ENCODE results near the gene CBL.

The CBL gene

DNA sequence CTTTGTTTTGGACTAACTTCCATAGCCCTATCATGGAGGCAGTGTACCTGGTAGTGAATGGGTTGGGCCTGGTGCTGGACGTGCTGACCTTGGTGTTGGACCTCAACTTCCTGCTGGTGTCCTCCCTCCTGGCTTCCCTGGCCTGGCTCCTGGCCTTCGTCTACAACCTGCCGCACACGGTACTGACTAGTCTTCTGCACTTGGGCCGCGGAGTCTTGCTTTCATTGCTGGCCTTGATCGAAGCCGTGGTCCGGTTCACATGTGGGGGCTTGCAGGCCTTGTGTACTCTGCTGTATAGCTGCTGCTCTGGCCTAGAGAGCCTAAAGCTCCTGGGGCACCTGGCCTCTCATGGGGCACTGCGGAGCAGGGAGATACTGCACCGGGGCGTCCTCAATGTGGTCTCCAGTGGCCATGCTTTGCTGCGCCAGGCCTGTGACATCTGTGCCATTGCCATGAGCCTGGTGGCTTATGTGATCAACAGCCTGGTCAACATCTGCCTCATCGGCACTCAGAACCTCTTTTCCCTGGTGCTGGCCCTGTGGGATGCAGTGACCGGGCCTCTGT, 129.0 kb downstream of the CBL start:
- no peak for DNase-seq

DNA sequence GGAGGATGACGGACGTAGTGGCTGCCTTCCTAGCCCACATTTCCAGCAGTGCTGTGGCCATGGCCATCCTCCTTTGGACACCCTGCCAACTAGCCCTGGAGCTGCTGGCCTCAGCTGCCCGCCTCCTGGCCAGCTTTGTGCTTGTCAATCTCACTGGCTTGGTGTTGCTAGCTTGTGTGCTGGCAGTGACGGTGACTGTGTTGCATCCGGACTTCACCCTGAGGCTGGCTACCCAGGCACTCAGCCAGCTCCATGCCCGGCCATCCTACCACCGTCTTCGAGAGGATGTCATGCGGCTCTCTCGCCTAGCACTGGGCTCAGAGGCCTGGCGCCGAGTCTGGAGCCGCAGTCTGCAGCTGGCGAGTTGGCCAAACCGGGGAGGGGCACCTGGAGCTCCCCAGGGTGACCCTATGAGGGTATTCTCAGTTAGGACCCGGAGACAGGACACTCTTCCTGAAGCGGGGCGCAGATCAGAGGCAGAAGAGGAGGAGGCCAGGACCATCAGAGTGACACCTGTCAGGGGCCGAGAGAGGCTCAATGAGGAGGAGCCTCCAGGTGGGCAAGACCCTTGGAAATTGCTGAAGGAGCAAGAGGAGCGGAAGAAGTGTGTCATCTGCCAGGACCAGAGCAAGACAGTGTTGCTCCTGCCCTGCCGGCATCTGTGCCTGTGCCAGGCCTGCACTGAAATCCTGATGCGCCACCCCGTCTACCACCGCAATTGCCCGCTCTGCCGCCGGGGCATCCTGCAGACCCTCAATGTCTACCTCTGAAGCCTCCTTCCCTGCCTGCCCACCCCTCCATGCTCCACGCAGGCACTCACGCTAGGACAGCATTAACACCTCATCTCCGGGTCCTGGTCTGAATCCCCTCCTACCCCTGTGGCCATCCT, 129.8 kb downstream of the CBL start:
- no peak for DNase-seq

- no peak for DNase-seq
These were observed 130.8 kb downstream of the CBL start for GRCh38 chr11:119336744-119337469.

- DNase-seq: no peak
These were observed 131.6 kb downstream of the CBL start for GRCh38 chr11:119337581-119338317.

- peak; percentile 84 for DNase-seq
These were observed 132.3 kb downstream of the CBL start for GRCh38 chr11:119338318-119338890.

- no peak for DNase-seq
These were observed 132.9 kb downstream of the CBL start for GRCh38 chr11:119338965-119339588.

- DNase-seq: peak; percentile 80
These were observed 133.6 kb downstream of the CBL start for GRCh38 chr11:119339589-119340334.

DNA sequence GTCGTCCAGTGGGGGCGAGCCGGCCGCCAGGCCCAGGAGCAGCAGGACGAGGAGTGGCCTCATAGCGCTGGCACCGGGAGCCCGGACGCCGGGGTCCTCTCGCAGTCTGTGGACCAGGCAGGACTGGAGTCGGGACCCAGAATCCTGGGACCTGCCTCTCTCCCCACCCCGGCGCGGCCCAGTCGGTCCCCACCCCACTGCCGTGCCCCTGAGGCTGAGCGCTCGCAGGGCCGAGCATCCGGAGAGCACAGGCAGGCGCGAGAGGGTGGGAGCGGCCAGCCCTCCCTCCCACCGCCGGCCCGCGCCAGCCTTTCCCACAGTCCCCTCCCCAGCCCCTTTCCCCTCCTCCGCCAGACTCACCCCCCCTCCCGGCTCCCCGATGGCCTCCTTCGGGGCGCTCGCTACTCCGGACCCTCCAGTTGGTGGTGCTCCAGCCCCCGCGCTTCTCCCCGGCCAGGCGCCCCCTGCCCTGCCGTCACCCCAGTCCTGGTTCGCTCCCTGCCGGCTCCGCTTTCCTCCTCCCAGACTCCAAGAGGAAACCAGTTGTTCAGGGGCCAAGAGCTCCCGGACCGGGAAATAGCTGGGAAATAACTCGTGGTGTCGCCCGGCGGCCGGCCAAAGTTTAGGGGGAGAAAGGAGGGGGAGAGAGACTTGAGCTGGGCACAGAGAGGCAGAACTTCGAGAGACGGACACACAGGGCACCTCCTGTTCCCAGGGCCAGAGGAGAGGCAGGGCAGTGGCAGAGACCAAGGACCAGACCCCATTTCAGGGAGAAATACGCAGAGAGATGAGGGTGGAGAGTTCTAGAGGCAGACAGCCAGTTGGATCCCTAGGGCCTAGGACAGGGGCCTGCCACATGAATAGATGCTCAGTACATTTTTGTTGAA, 134.4 kb downstream of the CBL start, which contains the start of gene C1QTNF5:
C1QTNF5 (minus strand) TSS at position 549 of the 887 bp plus-strand sequence; CDS start at position 63, 486 bp downstream.
- no peak for DNase-seq

- DNase-seq: no peak
These were observed 135.3 kb downstream of the CBL start for GRCh38 chr11:119341222-119342022.

DNA sequence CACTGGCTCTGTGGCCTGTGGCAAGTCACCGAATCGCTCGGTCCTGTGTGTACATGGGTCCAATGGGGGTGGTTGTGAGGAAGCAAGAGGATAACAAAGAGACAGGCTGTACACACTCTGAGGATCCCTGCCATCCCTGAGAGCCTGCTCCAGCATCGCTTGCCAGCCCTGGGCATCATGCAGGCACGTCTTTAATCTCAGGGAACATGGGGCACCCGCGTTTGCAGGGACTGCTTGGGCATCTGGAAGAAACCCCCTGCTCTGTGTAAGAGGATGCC, 135.8 kb downstream of the CBL start:
- no peak for DNase-seq

GRCh38 chr11:119342362-119343130, 136.4 kb downstream of the CBL start:
- no peak for DNase-seq

- no peak for DNase-seq
These were observed 137.6 kb downstream of the CBL start for GRCh38 chr11:119343726-119344125.

- DNase-seq: no peak
These were observed 138.3 kb downstream of the CBL start for GRCh38 chr11:119344291-119345010.

- no peak for DNase-seq
These were observed 139.5 kb downstream of the CBL start for GRCh38 chr11:119345685-119346084.

GRCh38 chr11:119346605-119347004, 140.5 kb downstream of the CBL start, which contains the start of gene MFRP:
MFRP (minus strand) TSS chr11:119346705; CDS start chr11:119346513, 192 bp downstream.
- DNase-seq: no peak

DNA sequence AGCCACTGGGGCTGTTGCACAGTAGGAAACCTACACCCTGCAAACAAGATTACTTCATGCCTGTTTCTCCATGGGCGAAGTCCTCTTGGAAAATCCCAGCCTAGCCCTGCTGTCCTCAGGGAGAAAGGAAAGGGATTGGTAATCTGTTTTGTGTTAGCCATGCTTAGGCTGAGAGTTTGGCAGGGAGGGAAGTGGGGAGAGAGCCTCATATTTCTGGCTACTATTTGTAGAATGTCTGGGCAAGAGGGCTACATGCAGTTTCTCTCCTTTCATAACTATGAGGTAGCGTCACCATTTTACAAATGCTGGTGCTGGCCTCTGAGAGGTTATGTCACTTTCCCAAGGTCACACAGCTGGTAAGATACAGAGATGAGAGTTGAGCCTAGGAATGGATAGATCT, 141.1 kb downstream of the CBL start:
- no peak for DNase-seq

GRCh38 chr11:119347940-119348605, 141.9 kb downstream of the CBL start:
- no peak for DNase-seq

Measured in DMS53 (cell line).